Transverse colon (tissue), 4 donors: ENCODE measurements around the gene SP1. TPM values are rescaled to one million over a fixed set of nuclear protein-coding genes. Genes with fewer than 3 reads are reported as not detected.

ENCODE experiments used
- DNase-seq: peaks from one replicate; pipeline ENCODE4 v3.0.0-alpha.2; 2019
- H3K27ac ChIP-seq, 4 donors: fragments of 200-600 bp; sonication (generic); 2 replicates each; pipeline ENCODE4 v1.5.1; 2016 to 2018; ENCODE audit warnings: inconsistent platforms in 4 of 4
- H3K27me3 ChIP-seq: fragments of 200-600 bp; sonication (generic); 2 replicates; pipeline ENCODE4 v1.5.1; 2017; ENCODE audit warnings: inconsistent platforms
- H3K36me3 ChIP-seq, 4 donors: fragments of 200-600 bp; sonication (generic); 2 replicates each; pipeline ENCODE4 v1.5.1; 2017 to 2019; ENCODE audit warnings: inconsistent platforms in 4 of 4
- H3K4me1 ChIP-seq, 4 donors: fragments of 200-600 bp; sonication (generic); 2 replicates each; pipeline ENCODE4 v1.5.1; 2017 to 2020; ENCODE audit warnings: inconsistent platforms in 4 of 4
- H3K4me3 ChIP-seq, 4 donors: fragments of 200-600 bp; sonication (generic); 1 replicate in 1 of 4; 2 replicates in 3 of 4; pipeline versions ENCODE4 v1.5.1 to v1.6.1; 2017 to 2019; ENCODE audit warnings: inconsistent platforms in 4 of 4
- H3K9me3 ChIP-seq, 2 donors: fragments of 200-600 bp; sonication (generic); 2 replicates each; pipeline ENCODE4 v1.5.1; 2017 to 2019; ENCODE audit warnings: inconsistent platforms in 2 of 2
- CTCF ChIP-seq, 5 experiments: fragments of 200-600 bp in 3 of 5; fragments of 450-650 bp in 2 of 5; sonication (generic) in 3 of 5; IDR thresholded peaks; 1 replicate in 2 of 5; 2 replicates in 3 of 5; pipeline ENCODE4 v1.5.1; 2016 to 2017; ENCODE audit warnings: antibody characterized with exemption in 5 of 5, inconsistent platforms in 3 of 5, mild to moderate bottlenecking in 2 of 5, moderate library complexity in 1 of 5
- EP300 ChIP-seq: sonication (generic); formaldehyde crosslinking; IDR thresholded peaks from one replicate; pipeline ENCODE4 v1.6.1; 2017; ENCODE audit warnings: antibody characterized with exemption, low read depth
- POLR2A ChIP-seq: fragments of 450-650 bp; IDR thresholded peaks from one replicate; pipeline ENCODE4 v1.6.1; 2016; ENCODE audit warnings: antibody characterized with exemption, mild to moderate bottlenecking, moderate library complexity
- POLR2AphosphoS5 ChIP-seq, 3 donors: sonication (generic); formaldehyde crosslinking; IDR thresholded peaks; one replicate each; pipeline ENCODE4 v1.6.1; 2016; ENCODE audit warnings: antibody characterized with exemption in 3 of 3
- WGBS, 2 donors: methylation state at CpG; one replicate each; pipeline ENCODE4 v1.1.5; 2018; ENCODE audit warnings: low coverage in 1 of 2; 5-methylcytosine and 5-hydroxymethylcytosine counted together
- in situ Hi-C, 4 donors: fragments of 200-750 bp; cut with MboI; loops; one replicate each; pipeline versions ENCODE4 v1.15.0 to v1.15.1; 2017; ENCODE audit warnings: low sequenced_read_pairs in 3 of 4, low pct_ligation_motif_present in 1 of 4, low pct_unique_long_range_greater_than_20kb in 1 of 4
- intact Hi-C: fragments of 100-400 bp; cut with DNase I; formaldehyde crosslinking; loops from one replicate; pipeline ENCODE4 v1.15.1; 2023; ENCODE audit warnings: low total_unique reads
- total RNA-seq, 4 donors: library from RNA; depleted of rRNA; stranded (reverse); fragments of >200 nt; gene quantifications; one replicate each; pipeline ENCODE4 v1.1.0, GENCODE V29; 2016

Gene SP1
- total RNA-seq, 4 donors from 2014 or later: 32.6 to 80.1 (median 67.1) TPM

GRCh38 chr12:53376747-53377146 lies 3.2 kb upstream of the SP1 start:
- intact Hi-C loops: no loop called here
- Histone ChIP-seq H3K4me1 (peaks cover 14 to 40% (median 25%) of the 10 kb centered on the region in 4 donors), H3K27me3 (no peaks in the 10 kb centered on the region), H3K27ac (no peak overlapping the region), H3K36me3 (no peaks in the 10 kb centered on the region), H3K4me3 (no peak overlapping the region), H3K9me3 (no peaks in the 10 kb centered on the region)
- no peak for DNase-seq
- TF ChIP-seq EP300 (no peak), CTCF (IDR thresholded peaks at IDR 0.05) (no peak), POLR2A (no peak), POLR2AphosphoS5 (IDR thresholded peaks at IDR 0.05) (no peak)
- in situ Hi-C loops: no loop called here
- WGBS, 2 donors: 82 to 91% methylated on average over 2 of the region's 2 CpGs

GRCh38 chr12:53378222-53378621 lies 1.8 kb upstream of the SP1 start:
- 80 to 97% methylated on average over 1 to 12 of the region's 12 CpGs for WGBS, 2 donors
- Histone ChIP-seq H3K4me1 (peaks cover 20 to 41% (median 30%) of the 10 kb centered on the region in 4 donors), H3K36me3 (peaks cover 0 to 11% (median 0%) of the 10 kb centered on the region in 4 donors), H3K27ac (peak overlapping the region; percentile 90 to 96 (median 92)), H3K27me3 (no peaks in the 10 kb centered on the region), H3K9me3 (no peaks in the 10 kb centered on the region), H3K4me3 (no peak overlapping the region)
- intact Hi-C loops (no loop called here), in situ Hi-C loops (no loop called here)
- no peak for TF ChIP-seq POLR2A
- TF ChIP-seq EP300: no peak
- TF ChIP-seq POLR2AphosphoS5 (IDR thresholded peaks at IDR 0.05): no peak
- TF ChIP-seq CTCF (IDR thresholded peaks at IDR 0.05): no peak
- DNase-seq: no peak

- peaks cover 0 to 17% (median 0%) of the 10 kb centered on the region in 4 donors for H3K36me3 ChIP-seq
- peak overlapping the region; percentile 90 to 96 (median 92) for H3K27ac ChIP-seq
- DNase-seq: no peak
- TF ChIP-seq CTCF (IDR thresholded peaks at IDR 0.05): no peak
- intact Hi-C loops (no loop called here), in situ Hi-C loops (no loop called here)
- H3K4me1 ChIP-seq: peaks cover 25 to 41% (median 37%) of the 10 kb centered on the region in 4 donors
- H3K4me3 ChIP-seq: peak overlapping the region; percentile 33 to 48 (median 36)
- no peaks in the 10 kb centered on the region for H3K27me3 ChIP-seq
- WGBS, 2 donors: 27 to 33% methylated on average over 8 to 23 of the region's 23 CpGs
- no peaks in the 10 kb centered on the region for H3K9me3 ChIP-seq
Measured at GRCh38 chr12:53378724-53379388, 1.1 kb upstream of the SP1 start.

- intact Hi-C loops: no loop called here
- DNase-seq: peak; percentile 99
- Histone ChIP-seq H3K27me3 (no peaks in the 10 kb centered on the region), H3K4me3 (peak overlapping the region; percentile 33 to 88 (median 74)), H3K4me1 (peaks cover 28 to 47% (median 43%) of the 10 kb centered on the region in 4 donors), H3K36me3 (peaks cover 0 to 23% (median under 1%) of the 10 kb centered on the region in 4 donors), H3K27ac (peak overlapping the region; percentile 96 to 100 (median 98)), H3K9me3 (no peaks in the 10 kb centered on the region)
- in situ Hi-C loops: no loop called here
- WGBS, 2 donors: 0 to 1% methylated on average over 9 to 29 of the region's 29 CpGs
- TF ChIP-seq EP300: no peak
- TF ChIP-seq POLR2A: peak; percentile 87
- no peak for TF ChIP-seq CTCF (IDR thresholded peaks at IDR 0.05)
- TF ChIP-seq POLR2AphosphoS5 (IDR thresholded peaks at IDR 0.05): peak; percentile 83 to 96 (median 95)
Measured at GRCh38 chr12:53379389-53380103, 430 bp upstream of the SP1 start.
